ENCODE data around the gene MEI1.

- TF ChIP-seq FOXK1 (CRISPR knock-in tag; IDR thresholded peaks at IDR 0.05) = no peak
- TF ChIP-seq CTCF (IDR thresholded peaks at IDR 0.05) = no peak
- no peak for TF ChIP-seq USF2 (CRISPR knock-in tag; IDR thresholded peaks at IDR 0.05)
- TF ChIP-seq NFE2L1 (CRISPR knock-in tag; IDR thresholded peaks at IDR 0.05) = no peak
- no peak for TF ChIP-seq HMGXB4 (CRISPR knock-in tag; IDR thresholded peaks at IDR 0.05)
- TF ChIP-seq CREB1 (CRISPR knock-in tag; IDR thresholded peaks at IDR 0.05) = no peak
- no peak for TF ChIP-seq ELF4 (CRISPR knock-in tag; IDR thresholded peaks at IDR 0.05; ENCODE audit: low read depth)
- TF ChIP-seq NR1H2 (CRISPR knock-in tag; IDR thresholded peaks at IDR 0.05) = no peak
- TF ChIP-seq SOX15 (CRISPR knock-in tag; IDR thresholded peaks at IDR 0.05) = no peak
- no peak for TF ChIP-seq ATF1 (CRISPR knock-in tag; IDR thresholded peaks at IDR 0.05)
Measured at GRCh38 chr22:41745968-41746367, 46.7 kb downstream of the MEI1 start.

Data from WTC11 (cell line).